Mesenteric fat pad (tissue), 1 donor: ENCODE measurements around the gene MT1F. TPM values are rescaled to one million over a fixed set of nuclear protein-coding genes. Genes with fewer than 3 reads are reported as not detected.
"Not testable (repeated sequence)": the region's sequence is repeated elsewhere in the genome, so short reads cannot be mapped to it uniquely, and the experiment has no call there.

Experiments used
- DNase-seq: peaks from one replicate; pipeline ENCODE4 v3.0.0-alpha.2; 2020; ENCODE audit warnings: low spot score
- total RNA-seq: library from RNA; stranded (reverse); fragmentation: NEBNext Ultra II Directional; extraction: Animal tissue kit (Norgen Biotek cat#: 25700); gene quantifications from one replicate; pipeline ENCODE4 v1.2.1, GENCODE V29; 2021
- donor health status: DM: yes; HTN: yes; CAD: no.

MT1F gene
- total RNA-seq, 1 donor from 2014 or later: 11.8 TPM

- DNase-seq: no peak
Measured at GRCh38 chr16:56670620-56670934, 12.8 kb downstream of the MT1F start.

- not testable (repeated sequence) for DNase-seq
Measured at GRCh38 chr16:56671691-56672090, 13.9 kb downstream of the MT1F start.

GRCh38 chr16:56672171-56672570 is 14.4 kb downstream of the MT1F start:
- not testable (repeated sequence) for DNase-seq

GRCh38 chr16:56672761-56673536 is 15.2 kb downstream of the MT1F start:
- DNase-seq: no peak

- DNase-seq: no peak
Measured at GRCh38 chr16:56673921-56674320, 16.2 kb downstream of the MT1F start.

- DNase-seq: not testable (repeated sequence)
Measured at GRCh38 chr16:56674570-56674969, 16.8 kb downstream of the MT1F start.

- no peak for DNase-seq
Measured at GRCh38 chr16:56675685-56676210, 18.0 kb downstream of the MT1F start.

- no peak for DNase-seq
Measured at GRCh38 chr16:56677474-56677873, 19.7 kb downstream of the MT1F start.

- no peak for DNase-seq
Measured at GRCh38 chr16:56679078-56679730, 21.4 kb downstream of the MT1F start.

- DNase-seq: no peak
Measured at GRCh38 chr16:56679818-56680217, 22.1 kb downstream of the MT1F start.

GRCh38 chr16:56681939-56682702 is 24.4 kb downstream of the MT1F start, which contains the start of gene MT1X:
TSS of gene MT1X (plus strand) at chr16:56682470. CDS start at chr16:56682541, 71 bp downstream.
- peak; percentile 99 for DNase-seq

GRCh38 chr16:56682703-56683397 is 25.1 kb downstream of the MT1F start:
- no peak for DNase-seq

- DNase-seq: no peak
Measured at GRCh38 chr16:56683424-56684172, 25.8 kb downstream of the MT1F start.

GRCh38 chr16:56684256-56684925 is 26.6 kb downstream of the MT1F start:
- no peak for DNase-seq

- no peak for DNase-seq
Measured at GRCh38 chr16:56684926-56685590, 27.3 kb downstream of the MT1F start.

GRCh38 chr16:56686758-56687157 is 29.0 kb downstream of the MT1F start:
- DNase-seq: no peak

GRCh38 chr16:56688762-56689161 is 31.0 kb downstream of the MT1F start:
- no peak for DNase-seq

GRCh38 chr16:56689171-56689570 is 31.4 kb downstream of the MT1F start:
- no peak for DNase-seq

GRCh38 chr16:56690420-56691122 is 32.8 kb downstream of the MT1F start:
- no peak for DNase-seq
